ENCODE measurements around the gene VGF.

VGF gene

GRCh38 chr7:101165958-101166647, 734 bp upstream of the VGF start:
- DNase-seq: no peak

- DNase-seq: no peak
Observed at GRCh38 chr7:101164071-101164840, 1.1 kb downstream of the VGF start.

GRCh38 chr7:101163279-101164070, 1.9 kb downstream of the VGF start:
- DNase-seq: no peak

GRCh38 chr7:101162551-101163278, 2.7 kb downstream of the VGF start:
- no peak for DNase-seq

- DNase-seq: no peak
Observed at GRCh38 chr7:101161692-101162471, 3.5 kb downstream of the VGF start.

GRCh38 chr7:101160910-101161309, 4.5 kb downstream of the VGF start:
- no peak for DNase-seq

- no peak for DNase-seq
Observed at GRCh38 chr7:101159696-101160674, 5.4 kb downstream of the VGF start.

- no peak for DNase-seq
Observed at GRCh38 chr7:101156866-101157589, 8.3 kb downstream of the VGF start.

- DNase-seq: no peak
Observed at GRCh38 chr7:101156277-101156676, 9.1 kb downstream of the VGF start.

- DNase-seq: no peak
Observed at GRCh38 chr7:101155303-101155702, 10.1 kb downstream of the VGF start.

GRCh38 chr7:101154693-101155102, 10.7 kb downstream of the VGF start:
- no peak for DNase-seq

- peak; percentile 91 to 93 for DNase-seq
Observed at GRCh38 chr7:101153969-101154692, 11.2 kb downstream of the VGF start, which contains the start of gene AP1S1. TSS of gene AP1S1 (plus strand) at chr7:101154476. CDS start at chr7:101154515, 39 bp downstream.

GRCh38 chr7:101151908-101152651, 13.3 kb downstream of the VGF start:
- DNase-seq: no peak

GRCh38 chr7:101140746-101141382, 24.5 kb downstream of the VGF start:
- DNase-seq: no peak

GRCh38 chr7:101140339-101140699, 25.1 kb downstream of the VGF start:
- no peak for DNase-seq

GRCh38 chr7:101138213-101138870, 27.0 kb downstream of the VGF start:
- DNase-seq: peak; percentile 75 to 77

- DNase-seq: no peak
Observed at GRCh38 chr7:101137651-101138212, 27.6 kb downstream of the VGF start.

All from stimulated activated CD4-positive, alpha-beta T cell treated with anti-CD3 and anti-CD28 coated beads, Interleukin-2, amount 100 ng/mL, for 48 hours (primary cell).